Activated naive CD4-positive, alpha-beta T cell treated with anti-CD3 and anti-CD28 coated beads, Interleukin-2, amount 10 ng/mL, durations not matched to agents 5 hours and 36 hours (primary cell): ENCODE results near the gene ORM1. TPM values are rescaled to one million over a fixed set of nuclear protein-coding genes. Genes with fewer than 3 reads are reported as not detected.

Experiments used
- total RNA-seq, 2 experiments: library from RNA; stranded (reverse); gene quantifications; one replicate each; pipeline ENCODE4 v1.2.3, GENCODE V29; 2021

The ORM1 gene
- not detected for total RNA-seq

GRCh38 chr9:114322831-114323531 lies at the start of gene ORM1:
ORM1 (plus strand) TSS chr9:114323098; CDS start chr9:114323134, 36 bp downstream.

GRCh38 chr9:114329625-114330022 lies 6.7 kb downstream of the ORM1 start, which contains the start of gene ORM2:
ORM2 (plus strand) TSS chr9:114329869; CDS start chr9:114329905, 36 bp downstream.

Other genes with a start within 250 kb of the ORM1 start
- not detected for gene AMBP, start 244.8 kb upstream of the ORM1 start, total RNA-seq
- gene KIF12, start 223.8 kb upstream of the ORM1 start, total RNA-seq: not detected
- 1 to 10 TPM; 2.8 TPM for gene COL27A1, start 167.6 kb upstream of the ORM1 start, total RNA-seq
- not detected for gene ORM2, start 6.8 kb downstream of the ORM1 start, total RNA-seq
- gene AKNA, start 64.9 kb downstream of the ORM1 start, total RNA-seq: 100 to 1,000 TPM; 320 to 327 TPM
- 1 to 10 TPM in 1 of 2 experiments, under 1 TPM in 1; 0.75 to 1.2 TPM for gene WHRN, start 182.4 kb downstream of the ORM1 start, total RNA-seq